ENCODE measurements around the gene DNAI2. TPM values are rescaled to one million over a fixed set of nuclear protein-coding genes. Genes with fewer than 3 reads are reported as not detected.

DNAI2 gene
- total and polyA plus RNA-seq, 4 experiments from 2014 or later, result 0.28 to 8.4 (median 6.0) TPM; not detected in 1

DNA sequence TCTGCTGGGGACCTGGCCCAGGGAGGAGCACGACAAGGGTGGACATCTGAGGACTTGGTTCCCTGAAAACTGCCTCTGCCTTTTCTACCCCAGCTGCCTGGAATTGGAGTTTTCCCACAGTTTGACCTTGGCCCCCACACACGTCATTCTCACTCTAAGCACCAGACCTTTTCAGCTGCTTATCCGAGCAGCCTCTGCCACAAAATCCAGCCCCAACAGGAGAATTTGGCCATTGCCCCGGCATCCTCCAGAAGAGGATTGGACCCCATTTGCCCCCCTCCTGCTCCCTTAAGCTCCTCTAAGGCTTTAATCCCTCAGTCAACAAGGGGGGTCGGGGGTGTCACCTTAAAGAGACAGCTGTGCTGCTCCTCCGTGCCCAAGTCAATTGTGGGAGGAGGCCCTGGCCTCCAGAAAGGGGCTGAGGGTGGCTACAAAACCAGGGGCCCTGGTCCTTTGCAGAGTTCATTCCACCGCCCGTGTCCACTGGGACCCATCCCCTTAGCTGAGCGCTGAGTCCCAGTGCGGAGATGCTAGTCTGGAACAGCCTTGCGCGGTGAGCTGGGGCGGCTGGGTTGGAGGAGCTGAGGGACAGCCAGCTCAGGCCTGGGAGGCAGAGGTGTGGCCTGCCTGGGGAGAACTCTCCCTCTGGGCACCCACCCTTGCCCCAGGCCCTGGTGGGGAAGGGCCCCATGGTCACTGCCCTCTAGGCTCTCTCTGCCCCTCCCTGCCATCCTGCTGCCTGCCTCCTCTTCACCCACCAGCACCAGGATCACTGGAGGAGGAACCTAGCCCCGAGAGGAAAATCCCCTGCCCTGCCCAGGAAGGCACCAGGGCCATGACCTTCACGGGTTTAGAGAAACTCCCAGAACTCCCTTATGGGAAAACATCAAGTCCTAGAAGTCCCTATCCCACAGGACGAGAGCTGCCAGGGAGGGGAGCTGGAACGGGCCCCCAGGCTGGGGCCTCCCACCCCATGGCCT, 41.8 kb upstream of the DNAI2 start:
- no peak overlapping the region for H3K4me3 Mint-ChIP-seq
- H3K27me3 Mint-ChIP-seq, result no peaks in the 10 kb centered on the region
- CTCF ChIA-PET (ENCODE audit: partially characterized antibody), result interaction anchor here (0.8 to 1.6 kb wide), 3 partner anchors 9 to 64 kb away, joined by 3 to 5 read pairs (median 3); no protein-coding TSS in a partner anchor
- DNase-seq, result no peak
- Histone ChIP-seq H3K27me3 (ENCODE audit: insufficient read depth, low read length) (no peaks in the 10 kb centered on the region), H3K4me3 (ENCODE audit: low read length in 2 of 2) (no peak overlapping the region), H3K27ac (ENCODE audit: low read depth, low read length) (no peak overlapping the region), H3K4me1 (ENCODE audit: insufficient read depth, low read length) (no peaks in the 10 kb centered on the region), H3K9me3 (ENCODE audit: control insufficient read depth in 1 of 2, low read length in 2 of 2) (no peaks in the 10 kb centered on the region), H3K36me3 (ENCODE audit: insufficient read depth, low read length) (no peaks in the 10 kb centered on the region)
- POLR2A ChIA-PET (ENCODE audit: partially characterized antibody), result interaction anchor here (0.7 kb wide), 1 partner anchor 19 kb away, joined by 3 read pairs; the partner anchor contains the start of gene TTYH2
- H3K27ac Mint-ChIP-seq, result no peak overlapping the region
- no peaks in the 10 kb centered on the region for H3K9me3 Mint-ChIP-seq
- H3K4me1 Mint-ChIP-seq, result peaks cover 0 to 9% (median 2%) of the 10 kb centered on the region in 4 donors
- intact Hi-C loops (cut with micrococcal nuclease), result no loop called here
- peaks cover 22 to 41% of the 10 kb centered on the region in 2 donors for H3K36me3 Mint-ChIP-seq

DNA sequence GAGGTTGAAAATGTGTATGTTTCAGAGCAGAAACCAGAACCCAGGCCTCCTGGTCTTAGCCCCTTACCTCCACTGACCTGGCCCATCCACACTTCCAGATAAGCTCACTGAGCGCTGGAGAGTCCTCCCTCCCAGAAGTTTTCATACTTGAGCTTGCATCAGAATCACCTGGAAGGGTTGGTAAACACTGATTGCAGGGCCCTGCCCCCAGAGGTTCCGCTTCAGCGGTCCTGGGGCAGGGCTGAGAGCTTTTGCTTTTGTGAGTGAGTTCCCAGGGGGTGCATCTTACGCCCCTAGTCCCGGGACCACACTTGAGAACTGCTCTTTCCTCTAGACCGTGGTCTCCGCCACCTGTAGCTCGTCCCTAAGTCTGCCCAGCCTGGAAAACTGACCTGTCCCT, 40.1 kb upstream of the DNAI2 start:
- peak overlapping the region in 3 of 7 donors; percentile 57 to 84 (median 74) for H3K27ac Mint-ChIP-seq
- intact Hi-C loops (cut with micrococcal nuclease), result no loop called here
- H3K27me3 Mint-ChIP-seq, result no peaks in the 10 kb centered on the region
- Histone ChIP-seq H3K4me1 (ENCODE audit: insufficient read depth, low read length) (no peaks in the 10 kb centered on the region), H3K36me3 (ENCODE audit: insufficient read depth, low read length) (no peaks in the 10 kb centered on the region), H3K27ac (ENCODE audit: low read depth, low read length) (no peak overlapping the region), H3K27me3 (ENCODE audit: insufficient read depth, low read length) (no peaks in the 10 kb centered on the region), H3K4me3 (ENCODE audit: low read length in 2 of 2) (no peak overlapping the region), H3K9me3 (ENCODE audit: control insufficient read depth in 1 of 2, low read length in 2 of 2) (no peaks in the 10 kb centered on the region)
- peaks cover 9 to 41% of the 10 kb centered on the region in 2 donors for H3K36me3 Mint-ChIP-seq
- CTCF ChIA-PET (ENCODE audit: partially characterized antibody), result interaction anchor here (1.0 to 1.4 kb wide), 2 partner anchors 21 to 224 kb away, joined by 3 read pairs; partner anchors contain the start of gene TTYH2
- no peak overlapping the region for H3K4me3 Mint-ChIP-seq
- POLR2A ChIA-PET (ENCODE audit: partially characterized antibody), result no interaction called here
- peaks cover 0 to 4% (median under 1%) of the 10 kb centered on the region in 4 donors for H3K4me1 Mint-ChIP-seq
- DNase-seq, result no peak
- H3K9me3 Mint-ChIP-seq, result no peaks in the 10 kb centered on the region

DNA sequence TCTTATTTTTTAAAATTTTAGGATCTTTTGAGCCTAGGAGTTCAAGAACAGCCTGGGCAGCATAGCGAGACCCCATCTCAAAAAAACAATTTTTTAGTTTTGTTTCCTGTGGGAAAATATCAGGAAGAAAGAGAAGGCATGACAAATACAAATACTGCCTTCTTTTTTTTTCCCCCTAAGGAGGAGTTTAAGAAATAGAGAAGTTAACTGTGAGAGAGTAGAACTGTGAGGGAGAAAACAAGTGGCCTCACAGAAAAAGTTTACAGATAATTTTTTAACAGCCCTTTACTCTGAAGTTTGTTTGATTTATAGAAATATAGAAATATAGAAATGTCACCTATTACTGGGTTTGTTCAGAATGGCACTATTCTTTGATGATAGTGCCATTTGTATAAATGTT, 39.5 kb upstream of the DNAI2 start:
- POLR2A ChIA-PET (ENCODE audit: partially characterized antibody), result no interaction called here

DNA sequence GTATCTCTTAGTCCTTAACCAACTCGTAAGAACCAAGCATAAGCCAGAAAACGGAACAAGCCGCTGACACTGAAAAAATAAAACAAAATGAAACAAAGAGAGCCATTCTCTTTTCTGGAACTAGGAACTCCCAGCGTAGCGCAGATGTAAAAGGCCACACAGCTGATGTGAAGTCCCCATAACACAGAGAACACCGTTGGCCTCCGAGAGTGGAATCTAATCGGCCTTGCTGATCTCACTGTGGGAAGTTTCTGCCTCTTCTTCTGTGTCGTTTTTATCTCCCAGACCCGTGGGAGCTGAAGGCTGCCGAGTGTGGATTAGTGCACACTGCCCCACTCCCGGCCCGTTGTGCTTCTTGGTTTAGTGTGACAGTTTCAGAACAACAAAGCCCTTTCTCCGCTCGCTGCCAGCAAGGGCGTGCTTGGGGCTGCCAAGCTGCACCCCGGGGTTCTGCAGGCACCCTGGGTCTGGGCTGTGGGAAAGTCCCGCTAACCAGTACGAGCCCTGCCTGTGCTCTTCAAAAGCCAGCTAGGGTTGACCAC, 38.9 kb upstream of the DNAI2 start:
- Mint-ChIP-seq H3K27ac (peak overlapping the region in 2 of 7 donors; percentile 46 to 53), H3K4me1 (peaks cover 0 to 4% (median under 1%) of the 10 kb centered on the region in 4 donors), H3K4me3 (no peak overlapping the region), H3K27me3 (no peaks in the 10 kb centered on the region), H3K36me3 (peaks cover 8 to 44% of the 10 kb centered on the region in 2 donors), H3K9me3 (no peaks in the 10 kb centered on the region)
- Histone ChIP-seq H3K27me3 (ENCODE audit: insufficient read depth, low read length) (no peaks in the 10 kb centered on the region), H3K27ac (ENCODE audit: low read depth, low read length) (no peak overlapping the region), H3K9me3 (ENCODE audit: control insufficient read depth in 1 of 2, low read length in 2 of 2) (no peaks in the 10 kb centered on the region), H3K36me3 (ENCODE audit: insufficient read depth, low read length) (no peaks in the 10 kb centered on the region), H3K4me1 (ENCODE audit: insufficient read depth, low read length) (no peaks in the 10 kb centered on the region), H3K4me3 (ENCODE audit: low read length in 2 of 2) (no peak overlapping the region)
- ChIA-PET CTCF (ENCODE audit: partially characterized antibody) (no interaction called here), POLR2A (ENCODE audit: partially characterized antibody) (no interaction called here)
- intact Hi-C loops (cut with micrococcal nuclease), result no loop called here
- DNase-seq, result no peak

More for the DNA sequence above, 39.5 kb upstream of the DNAI2 start:
- Histone ChIP-seq H3K27ac (ENCODE audit: low read depth, low read length) (no peak overlapping the region), H3K9me3 (ENCODE audit: control insufficient read depth in 1 of 2, low read length in 2 of 2) (no peaks in the 10 kb centered on the region), H3K27me3 (ENCODE audit: insufficient read depth, low read length) (no peaks in the 10 kb centered on the region), H3K36me3 (ENCODE audit: insufficient read depth, low read length) (no peaks in the 10 kb centered on the region), H3K4me1 (ENCODE audit: insufficient read depth, low read length) (no peaks in the 10 kb centered on the region), H3K4me3 (ENCODE audit: low read length in 2 of 2) (no peak overlapping the region)
- CTCF ChIA-PET (ENCODE audit: partially characterized antibody), result interaction anchor here (1.0 to 1.4 kb wide), 2 partner anchors 21 to 223 kb away, joined by 3 read pairs; partner anchors contain the start of gene TTYH2
- peaks cover 0 to 4% (median under 1%) of the 10 kb centered on the region in 4 donors for H3K4me1 Mint-ChIP-seq
- H3K4me3 Mint-ChIP-seq, result no peak overlapping the region
- no peaks in the 10 kb centered on the region for H3K27me3 Mint-ChIP-seq
- intact Hi-C loops (cut with micrococcal nuclease), result no loop called here
- no peaks in the 10 kb centered on the region for H3K9me3 Mint-ChIP-seq
- DNase-seq, result no peak
- peak overlapping the region in 2 of 7 donors; percentile 57 to 74 for H3K27ac Mint-ChIP-seq
- peaks cover 5 to 41% of the 10 kb centered on the region in 2 donors for H3K36me3 Mint-ChIP-seq

DNA sequence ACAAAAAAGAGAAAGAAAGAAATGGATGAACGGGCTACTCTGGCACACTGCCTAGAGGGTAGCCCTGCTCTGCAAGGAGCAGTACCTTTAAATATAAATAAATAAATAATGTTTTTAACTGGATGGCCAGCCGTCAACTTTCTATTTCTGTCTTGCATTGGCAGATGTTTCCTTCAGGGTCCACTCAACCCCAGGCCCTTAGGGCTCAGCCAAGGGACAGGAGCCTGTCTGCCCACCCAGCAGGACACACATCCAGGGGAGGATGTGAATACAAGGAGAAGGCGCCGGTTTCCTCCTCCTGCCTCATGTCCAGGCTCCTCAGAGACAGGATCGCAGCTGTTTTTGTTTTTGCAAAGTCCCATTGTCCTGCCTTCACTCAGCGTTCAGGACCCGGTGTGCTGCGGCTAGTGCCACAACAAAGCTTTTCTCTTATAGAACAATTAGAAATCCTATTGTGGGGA, 38.1 kb upstream of the DNAI2 start:
- ChIA-PET CTCF (ENCODE audit: partially characterized antibody) (no interaction called here), POLR2A (ENCODE audit: partially characterized antibody) (no interaction called here)
- Histone ChIP-seq H3K4me3 (ENCODE audit: low read length in 2 of 2) (no peak overlapping the region), H3K9me3 (ENCODE audit: control insufficient read depth in 1 of 2, low read length in 2 of 2) (no peaks in the 10 kb centered on the region), H3K4me1 (ENCODE audit: insufficient read depth, low read length) (no peaks in the 10 kb centered on the region), H3K27ac (ENCODE audit: low read depth, low read length) (no peak overlapping the region), H3K27me3 (ENCODE audit: insufficient read depth, low read length) (no peaks in the 10 kb centered on the region), H3K36me3 (ENCODE audit: insufficient read depth, low read length) (no peaks in the 10 kb centered on the region)
- Mint-ChIP-seq H3K4me1 (peaks cover 0 to 4% (median under 1%) of the 10 kb centered on the region in 4 donors), H3K27ac (no peak overlapping the region), H3K36me3 (peaks cover 8 to 38% of the 10 kb centered on the region in 2 donors), H3K27me3 (no peaks in the 10 kb centered on the region), H3K9me3 (no peaks in the 10 kb centered on the region), H3K4me3 (no peak overlapping the region)
- intact Hi-C loops (cut with micrococcal nuclease), result no loop called here
- no peak for DNase-seq

DNA sequence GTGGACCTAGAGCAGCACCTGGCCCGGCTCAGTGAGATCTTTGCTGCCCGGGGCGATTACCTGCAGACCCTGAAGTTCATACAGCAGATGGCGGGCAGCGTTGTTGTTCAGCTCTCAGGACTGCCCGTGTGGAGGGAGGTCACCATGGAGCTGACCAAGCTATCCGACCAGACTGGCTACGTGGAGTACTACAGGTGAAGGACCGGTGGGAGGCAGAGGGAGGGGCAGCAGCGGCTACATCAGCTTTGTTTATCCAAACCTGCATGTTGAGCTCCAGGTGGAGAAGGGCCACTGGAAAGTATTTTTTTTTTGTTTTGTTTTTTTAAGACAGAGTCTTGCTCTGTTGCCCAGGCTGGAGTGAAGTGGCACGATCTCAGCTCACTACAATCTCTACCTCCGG, 36.7 kb upstream of the DNAI2 start:
- no peak for DNase-seq
- peaks cover 0 to 4% (median under 1%) of the 10 kb centered on the region in 4 donors for H3K4me1 Mint-ChIP-seq
- peaks cover 8 to 32% of the 10 kb centered on the region in 2 donors for H3K36me3 Mint-ChIP-seq
- H3K9me3 ChIP-seq (ENCODE audit: control insufficient read depth in 1 of 2, low read length in 2 of 2), result no peaks in the 10 kb centered on the region
- H3K27ac Mint-ChIP-seq, result no peak overlapping the region
- no peak overlapping the region for H3K4me3 Mint-ChIP-seq
- H3K27me3 ChIP-seq (ENCODE audit: insufficient read depth, low read length), result no peaks in the 10 kb centered on the region
- no peaks in the 10 kb centered on the region for H3K36me3 ChIP-seq (ENCODE audit: insufficient read depth, low read length)
- no peaks in the 10 kb centered on the region for H3K27me3 Mint-ChIP-seq
- no peaks in the 10 kb centered on the region for H3K4me1 ChIP-seq (ENCODE audit: insufficient read depth, low read length)
- no peak overlapping the region for H3K4me3 ChIP-seq (ENCODE audit: low read length in 2 of 2)
- ChIA-PET CTCF (ENCODE audit: partially characterized antibody) (no interaction called here), POLR2A (ENCODE audit: partially characterized antibody) (no interaction called here)
- intact Hi-C loops (cut with micrococcal nuclease), result no loop called here
- no peak overlapping the region for H3K27ac ChIP-seq (ENCODE audit: low read depth, low read length)
- H3K9me3 Mint-ChIP-seq, result no peaks in the 10 kb centered on the region

DNA sequence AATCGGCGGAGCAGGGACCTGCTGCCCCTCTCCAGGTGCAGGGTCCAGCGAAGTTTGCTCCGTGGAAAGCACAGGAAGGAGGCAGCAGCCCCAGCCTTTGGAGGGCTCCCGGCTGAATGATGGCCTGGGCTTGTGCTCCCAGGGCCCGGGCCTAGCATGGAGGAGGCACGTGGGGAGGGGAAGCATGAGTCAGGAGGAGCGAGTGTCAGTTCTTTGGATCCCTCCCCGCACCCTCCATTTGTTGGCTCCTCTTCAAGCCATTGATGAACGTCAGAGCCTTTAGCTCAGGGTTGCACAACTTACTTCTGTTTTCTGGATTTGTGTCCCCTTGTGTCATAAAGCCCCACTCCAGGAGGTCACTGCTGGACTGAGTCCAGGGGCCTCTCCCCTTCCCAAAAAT, 34.9 kb upstream of the DNAI2 start:
- POLR2A ChIA-PET (ENCODE audit: partially characterized antibody), result interaction anchor here (0.6 to 1.4 kb wide), 2 partner anchors 18 to 33 kb away, joined by 3 read pairs; no protein-coding TSS in a partner anchor
- no peak overlapping the region for H3K27ac ChIP-seq (ENCODE audit: low read depth, low read length)
- peaks cover 6% of the 10 kb centered on the region for H3K36me3 ChIP-seq (ENCODE audit: insufficient read depth, low read length)
- intact Hi-C loops (cut with micrococcal nuclease), result no loop called here
- Mint-ChIP-seq H3K9me3 (no peaks in the 10 kb centered on the region), H3K27ac (peak overlapping the region in 1 of 7 donors; percentile 66), H3K4me1 (peaks cover 0 to under 1% (median under 1%) of the 10 kb centered on the region in 4 donors), H3K36me3 (peaks cover 5 to 25% of the 10 kb centered on the region in 2 donors), H3K4me3 (no peak overlapping the region), H3K27me3 (no peaks in the 10 kb centered on the region)
- H3K27me3 ChIP-seq (ENCODE audit: insufficient read depth, low read length), result no peaks in the 10 kb centered on the region
- H3K4me1 ChIP-seq (ENCODE audit: insufficient read depth, low read length), result no peaks in the 10 kb centered on the region
- CTCF ChIA-PET (ENCODE audit: partially characterized antibody), result no interaction called here
- no peaks in the 10 kb centered on the region for H3K9me3 ChIP-seq (ENCODE audit: control insufficient read depth in 1 of 2, low read length in 2 of 2)
- DNase-seq, result no peak
- H3K4me3 ChIP-seq (ENCODE audit: low read length in 2 of 2), result no peak overlapping the region
